ENCODE results near the gene PTPRD. TPM values are rescaled to one million over a fixed set of nuclear protein-coding genes. Genes with fewer than 3 reads are reported as not detected.
A peak's percentile ranks its signal among the peaks of the same experiment; 100 is the strongest.

The PTPRD gene
- total RNA-seq, 1 donor from 2014 or later, result 532 TPM

DNA sequence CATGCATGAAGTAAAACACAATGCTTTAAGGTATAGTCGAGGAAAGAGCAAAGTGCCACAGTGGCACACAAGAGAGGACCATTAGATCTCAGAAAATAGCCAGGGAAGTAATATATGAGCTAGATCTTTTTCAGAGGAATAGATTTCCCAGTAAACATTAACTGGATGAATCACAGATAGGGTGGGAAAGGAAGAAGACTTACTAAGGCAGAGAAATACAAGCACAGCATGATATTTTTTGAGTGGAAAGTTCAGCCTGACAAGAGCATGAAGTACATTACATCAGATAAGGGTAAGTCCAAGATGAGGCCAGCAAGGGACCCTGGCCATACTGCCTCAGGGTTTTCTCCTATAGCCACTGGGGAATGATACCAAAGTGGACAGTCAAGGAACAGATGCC, 2008.6 kb downstream of the PTPRD start:
- no peak for DNase-seq
- no peaks in the 10 kb centered on the region for H3K27me3 Mint-ChIP-seq (ENCODE audit: unreplicated experiment)
- H3K27ac Mint-ChIP-seq (ENCODE audit: unreplicated experiment), result no peak overlapping the region
- no peak overlapping the region for H3K4me3 Mint-ChIP-seq (ENCODE audit: unreplicated experiment)
- no peaks in the 10 kb centered on the region for H3K36me3 Mint-ChIP-seq (ENCODE audit: unreplicated experiment)
- H3K4me1 Mint-ChIP-seq (ENCODE audit: low read depth, unreplicated experiment), result peaks cover 6% of the 10 kb centered on the region
- H3K9me3 Mint-ChIP-seq (ENCODE audit: unreplicated experiment), result no peaks in the 10 kb centered on the region
- TF ChIP-seq, protein P1, sequence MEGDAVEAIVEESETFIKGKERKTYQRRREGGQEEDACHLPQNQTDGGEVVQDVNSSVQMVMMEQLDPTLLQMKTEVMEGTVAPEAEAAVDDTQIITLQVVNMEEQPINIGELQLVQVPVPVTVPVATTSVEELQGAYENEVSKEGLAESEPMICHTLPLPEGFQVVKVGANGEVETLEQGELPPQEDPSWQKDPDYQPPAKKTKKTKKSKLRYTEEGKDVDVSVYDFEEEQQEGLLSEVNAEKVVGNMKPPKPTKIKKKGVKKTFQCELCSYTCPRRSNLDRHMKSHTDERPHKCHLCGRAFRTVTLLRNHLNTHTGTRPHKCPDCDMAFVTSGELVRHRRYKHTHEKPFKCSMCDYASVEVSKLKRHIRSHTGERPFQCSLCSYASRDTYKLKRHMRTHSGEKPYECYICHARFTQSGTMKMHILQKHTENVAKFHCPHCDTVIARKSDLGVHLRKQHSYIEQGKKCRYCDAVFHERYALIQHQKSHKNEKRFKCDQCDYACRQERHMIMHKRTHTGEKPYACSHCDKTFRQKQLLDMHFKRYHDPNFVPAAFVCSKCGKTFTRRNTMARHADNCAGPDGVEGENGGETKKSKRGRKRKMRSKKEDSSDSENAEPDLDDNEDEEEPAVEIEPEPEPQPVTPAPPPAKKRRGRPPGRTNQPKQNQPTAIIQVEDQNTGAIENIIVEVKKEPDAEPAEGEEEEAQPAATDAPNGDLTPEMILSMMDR (IDR thresholded peaks at IDR 0.05; ENCODE audit: partially characterized antibody, unreplicated experiment), result no peak

DNA sequence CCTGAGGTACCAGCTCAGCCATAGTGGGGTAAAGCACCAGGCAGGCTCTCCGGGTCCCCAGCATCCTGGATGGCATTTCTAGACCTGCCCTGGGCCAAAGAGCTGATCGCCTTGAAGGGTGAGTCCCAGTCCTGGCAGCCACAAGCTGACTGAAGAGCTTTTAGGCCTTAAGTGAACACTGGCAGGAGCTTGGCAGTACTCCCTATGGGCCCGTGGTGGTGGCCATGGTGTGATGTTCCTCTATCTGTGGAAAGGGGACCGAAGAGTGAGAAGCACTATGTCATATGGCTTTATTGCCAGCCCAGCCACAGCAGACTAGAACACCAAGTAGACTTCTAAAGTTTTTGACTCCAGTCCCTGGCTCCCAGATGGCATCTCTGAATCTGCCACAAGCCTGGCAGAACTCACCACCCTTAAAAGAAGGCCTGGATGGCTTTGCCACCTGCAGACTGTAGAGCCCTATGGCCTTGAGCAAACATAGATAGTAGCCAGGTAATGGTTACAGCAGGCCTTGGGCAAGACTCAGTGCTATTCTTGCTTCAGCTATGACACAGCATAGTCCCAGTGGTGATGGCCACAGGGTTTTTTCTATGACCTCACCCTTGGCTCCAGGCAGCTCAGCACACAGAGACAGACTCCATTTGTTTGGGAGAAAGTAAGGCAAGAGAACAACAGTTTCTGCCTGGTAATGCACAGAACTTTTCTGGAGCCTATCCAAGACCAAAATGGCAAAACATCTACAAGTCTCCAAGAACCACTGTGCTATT, 2011.7 kb downstream of the PTPRD start:
- no peak for DNase-seq
- TF ChIP-seq, protein P1 (IDR thresholded peaks at IDR 0.05; ENCODE audit: partially characterized antibody, unreplicated experiment), result no peak
- no peaks in the 10 kb centered on the region for H3K27me3 Mint-ChIP-seq (ENCODE audit: unreplicated experiment)
- H3K36me3 Mint-ChIP-seq (ENCODE audit: unreplicated experiment), result no peaks in the 10 kb centered on the region
- H3K4me3 Mint-ChIP-seq (ENCODE audit: unreplicated experiment), result no peak overlapping the region
- peaks cover 6% of the 10 kb centered on the region for H3K4me1 Mint-ChIP-seq (ENCODE audit: low read depth, unreplicated experiment)
- no peak overlapping the region for H3K27ac Mint-ChIP-seq (ENCODE audit: unreplicated experiment)
- H3K9me3 Mint-ChIP-seq (ENCODE audit: unreplicated experiment), result no peaks in the 10 kb centered on the region

DNA sequence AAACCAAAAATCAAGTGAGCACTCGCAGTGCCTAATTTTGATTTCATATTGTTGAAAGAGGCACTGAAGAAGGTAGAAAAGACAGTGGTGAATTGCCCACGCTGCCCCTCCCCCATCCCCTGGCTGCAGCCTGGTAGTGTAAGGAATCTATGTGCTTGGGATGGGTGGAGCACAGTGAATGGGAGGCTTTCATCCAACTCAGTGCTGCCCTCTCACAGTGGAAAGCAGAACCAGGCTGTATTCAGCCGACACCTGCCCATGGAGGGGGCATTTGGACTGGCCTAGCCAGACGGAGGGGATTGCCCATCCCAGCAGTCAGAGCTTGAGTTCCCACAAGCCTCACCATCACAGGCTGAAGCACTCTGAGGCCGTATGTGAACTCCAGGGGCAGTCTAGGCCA, 2012.9 kb downstream of the PTPRD start:
- TF ChIP-seq, protein P1 (IDR thresholded peaks at IDR 0.05; ENCODE audit: partially characterized antibody, unreplicated experiment), result no peak
- H3K27ac Mint-ChIP-seq (ENCODE audit: unreplicated experiment), result no peak overlapping the region
- peaks cover 6% of the 10 kb centered on the region for H3K4me1 Mint-ChIP-seq (ENCODE audit: low read depth, unreplicated experiment)
- H3K27me3 Mint-ChIP-seq (ENCODE audit: unreplicated experiment), result no peaks in the 10 kb centered on the region
- H3K4me3 Mint-ChIP-seq (ENCODE audit: unreplicated experiment), result no peak overlapping the region
- peak; percentile 22 for DNase-seq
- no peaks in the 10 kb centered on the region for H3K36me3 Mint-ChIP-seq (ENCODE audit: unreplicated experiment)
- H3K9me3 Mint-ChIP-seq (ENCODE audit: unreplicated experiment), result no peaks in the 10 kb centered on the region

DNA sequence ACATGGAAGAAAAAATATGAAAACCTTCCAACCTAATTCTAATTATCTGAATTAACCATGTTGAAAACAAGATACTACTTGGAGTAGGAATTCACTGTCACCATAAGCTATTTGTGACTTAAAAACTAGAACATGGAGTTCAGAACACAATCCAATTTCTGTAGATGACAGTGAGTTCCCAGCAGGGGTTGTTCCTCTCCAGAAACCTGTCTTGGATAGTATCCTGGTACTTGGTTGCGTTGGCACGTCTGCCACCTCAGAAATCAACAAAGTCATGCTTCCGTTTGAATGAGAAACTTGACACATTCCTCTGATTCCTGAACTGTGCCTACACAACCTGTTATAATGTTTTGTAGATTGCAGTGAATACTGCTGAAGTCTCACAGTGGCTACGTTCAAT, 2023.3 kb downstream of the PTPRD start:
- H3K36me3 Mint-ChIP-seq (ENCODE audit: unreplicated experiment), result peaks cover 4% of the 10 kb centered on the region
- H3K27ac Mint-ChIP-seq (ENCODE audit: unreplicated experiment), result no peak overlapping the region
- TF ChIP-seq, protein P1 (IDR thresholded peaks at IDR 0.05; ENCODE audit: partially characterized antibody, unreplicated experiment), result no peak
- peaks cover 1% of the 10 kb centered on the region for H3K27me3 Mint-ChIP-seq (ENCODE audit: unreplicated experiment)
- no peak for DNase-seq
- H3K4me3 Mint-ChIP-seq (ENCODE audit: unreplicated experiment), result no peak overlapping the region
- peaks cover 8% of the 10 kb centered on the region for H3K9me3 Mint-ChIP-seq (ENCODE audit: unreplicated experiment)
- H3K4me1 Mint-ChIP-seq (ENCODE audit: low read depth, unreplicated experiment), result no peaks in the 10 kb centered on the region

DNA sequence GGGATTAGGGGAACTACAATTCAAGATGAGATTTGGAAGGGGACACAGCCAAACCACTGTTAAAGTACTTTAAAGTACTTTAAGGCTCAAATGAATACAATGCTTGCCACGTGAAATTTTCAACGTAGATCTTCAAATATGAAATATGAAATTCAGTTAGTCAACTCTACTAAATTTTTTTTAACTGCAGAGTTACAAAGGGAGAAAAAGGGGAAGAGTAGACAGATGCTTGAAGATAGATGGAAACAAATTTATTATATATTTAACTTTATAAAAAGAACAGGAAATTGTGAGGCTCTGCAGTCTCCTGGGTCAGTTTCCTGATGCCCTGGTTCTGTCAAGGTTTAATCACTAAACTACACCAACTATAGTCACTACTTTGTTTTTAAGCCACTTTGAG, 2027.8 kb downstream of the PTPRD start:
- no peak overlapping the region for H3K27ac Mint-ChIP-seq (ENCODE audit: unreplicated experiment)
- H3K36me3 Mint-ChIP-seq (ENCODE audit: unreplicated experiment), result peaks cover 13% of the 10 kb centered on the region
- no peak for DNase-seq
- TF ChIP-seq, protein P1 (IDR thresholded peaks at IDR 0.05; ENCODE audit: partially characterized antibody, unreplicated experiment), result no peak
- no peak overlapping the region for H3K4me3 Mint-ChIP-seq (ENCODE audit: unreplicated experiment)
- H3K27me3 Mint-ChIP-seq (ENCODE audit: unreplicated experiment), result peaks cover 3% of the 10 kb centered on the region
- peaks cover 8% of the 10 kb centered on the region for H3K9me3 Mint-ChIP-seq (ENCODE audit: unreplicated experiment)
- H3K4me1 Mint-ChIP-seq (ENCODE audit: low read depth, unreplicated experiment), result no peaks in the 10 kb centered on the region
